GM19099 (cell line): Measurements from ENCODE around the gene IL21R.

Source experiments
- POLR2A ChIP-seq: IDR thresholded peaks from 3 replicates; pipeline ENCODE4 v1.6.1; 2011; ENCODE audit warnings: low read depth; ENCODE audit not compliant: insufficient read length; ENCODE audit errors: extremely low read depth

IL21R gene

DNA sequence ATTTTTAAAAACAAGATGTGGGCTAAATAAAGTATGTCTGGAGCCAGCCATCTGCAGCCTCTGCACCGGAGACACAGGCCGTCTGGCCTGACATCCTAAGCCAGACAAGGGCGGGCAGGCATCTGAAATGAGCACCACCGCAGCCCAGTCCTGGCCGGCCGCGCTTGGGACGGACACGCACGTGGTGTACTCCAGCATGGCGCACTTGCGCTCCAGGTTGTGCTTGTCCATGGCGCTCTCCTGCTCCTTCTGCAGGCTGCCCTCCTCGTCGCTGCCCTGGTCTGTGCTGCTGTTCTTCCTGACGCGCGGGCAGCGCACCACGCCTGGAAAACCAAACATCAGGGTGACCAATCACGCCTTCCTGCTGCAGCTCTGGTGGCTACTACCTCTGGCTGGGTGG, 87.4 kb downstream of the IL21R start:
- TF ChIP-seq POLR2A, result no peak

- no peak for TF ChIP-seq POLR2A
These were observed 87.9 kb downstream of the IL21R start for GRCh38 chr16:27489906-27490305.

DNA sequence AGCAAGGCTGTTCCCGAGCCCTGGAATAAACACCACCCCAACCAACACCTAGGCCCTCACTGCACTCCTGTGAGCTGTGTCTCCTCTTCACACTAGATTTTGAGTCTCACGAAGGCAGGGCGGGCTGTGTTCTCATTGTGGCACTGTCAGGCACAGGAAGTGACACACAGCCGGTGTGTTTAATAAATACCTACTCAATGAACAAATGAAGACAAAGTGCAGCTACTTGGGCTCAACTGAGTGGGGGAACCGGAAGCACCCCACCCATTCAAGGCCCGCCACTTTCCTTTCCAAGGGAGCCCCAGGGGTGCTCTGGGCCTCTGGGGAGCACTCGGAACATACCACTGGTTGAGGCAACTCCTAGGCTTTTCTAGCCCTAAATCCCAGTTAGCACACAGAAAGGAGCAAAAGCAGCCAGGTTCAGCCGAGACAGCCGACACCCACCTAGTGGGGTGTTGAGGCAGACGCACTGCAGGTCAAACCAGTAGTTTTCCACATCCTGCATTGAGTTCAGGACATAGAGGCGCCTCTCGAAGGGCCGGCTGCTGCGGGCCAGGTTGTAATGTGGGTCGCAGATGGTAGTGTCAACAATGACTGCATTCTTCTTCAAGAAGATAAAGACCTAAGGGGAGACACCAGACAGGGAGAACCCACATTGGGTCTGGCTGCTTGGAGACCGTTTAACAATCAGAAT, 90.1 kb downstream of the IL21R start:
- no peak for TF ChIP-seq POLR2A

DNA sequence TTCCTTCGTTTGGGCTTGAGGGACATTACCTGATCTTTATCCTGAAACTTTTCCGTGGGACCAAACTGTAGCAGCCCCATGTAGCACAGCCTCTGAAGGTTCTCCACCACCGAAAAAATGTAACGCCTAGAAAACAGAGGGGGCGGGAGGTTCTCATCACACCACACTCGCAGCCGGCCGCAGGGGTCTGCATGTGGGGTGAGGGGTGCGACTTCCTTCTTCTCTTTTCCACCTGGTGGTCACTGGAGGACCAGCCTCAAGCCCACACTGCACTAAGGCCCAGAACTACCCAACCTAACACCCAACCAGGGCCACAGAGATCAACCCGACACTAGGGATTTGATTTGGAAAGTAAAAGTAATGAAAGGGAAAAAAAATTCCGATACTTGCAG, 90.6 kb downstream of the IL21R start:
- TF ChIP-seq POLR2A, result no peak

- no peak for TF ChIP-seq POLR2A
These were observed 93.2 kb downstream of the IL21R start for GRCh38 chr16:27495191-27495590.

GRCh38 chr16:27498031-27498825, 96.3 kb downstream of the IL21R start:
- no peak for TF ChIP-seq POLR2A

DNA sequence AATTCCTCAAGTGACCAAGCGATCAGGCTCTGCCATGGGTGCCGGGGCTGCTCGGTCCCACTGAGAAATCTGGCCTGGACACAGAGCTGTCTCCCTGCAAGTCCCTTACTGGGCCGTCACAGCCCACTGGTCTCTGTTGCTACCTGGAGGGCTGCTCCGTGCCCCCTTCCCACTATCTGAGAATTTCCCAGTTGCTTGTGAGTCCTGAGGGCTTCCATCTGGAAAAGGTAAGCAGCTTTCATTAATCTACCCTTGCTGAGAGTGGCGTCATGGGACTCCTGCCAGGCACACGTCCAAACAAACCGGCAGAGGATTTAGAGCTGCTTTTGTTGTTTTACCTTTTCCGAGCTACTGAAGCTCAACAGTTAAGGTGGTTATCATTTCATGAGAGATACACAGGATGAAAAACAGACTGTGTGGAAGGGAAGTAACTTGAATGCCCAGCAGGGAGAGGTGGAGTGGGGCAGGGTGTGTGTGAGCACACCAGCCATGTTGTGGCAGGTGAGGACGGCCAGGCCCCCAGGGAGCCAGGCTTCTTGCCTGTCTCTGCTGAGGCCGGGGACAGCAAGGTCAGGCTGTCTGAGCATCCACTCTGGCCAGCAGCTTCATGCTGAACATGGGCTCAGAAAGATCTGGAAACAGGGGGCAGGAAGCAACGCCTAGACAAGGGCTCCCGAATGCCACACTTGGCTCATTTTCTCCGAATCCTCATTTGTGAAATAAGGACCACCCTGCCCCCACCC, 97.1 kb downstream of the IL21R start:
- no peak for TF ChIP-seq POLR2A

- no peak for TF ChIP-seq POLR2A
These were observed 97.7 kb downstream of the IL21R start for GRCh38 chr16:27499659-27500055.

DNA sequence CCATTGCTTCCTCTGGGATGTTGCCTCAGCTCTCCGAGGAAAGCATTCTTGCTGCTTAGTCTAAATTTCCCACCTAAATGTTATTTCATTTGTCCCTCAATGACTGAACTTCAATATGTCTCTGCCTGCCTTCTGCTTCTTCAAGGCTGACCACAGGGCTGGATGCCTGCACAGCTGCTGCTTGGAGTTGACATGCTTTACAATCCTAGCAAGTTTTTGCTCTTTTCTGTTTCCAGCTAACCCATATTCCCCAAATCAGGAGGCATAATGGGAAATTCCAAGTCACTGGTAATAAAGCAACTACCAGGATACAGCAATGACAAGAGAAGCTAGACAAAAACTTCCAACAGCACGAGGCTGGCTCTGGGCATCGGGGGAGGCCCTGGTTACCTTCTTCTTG, 98.8 kb downstream of the IL21R start:
- TF ChIP-seq POLR2A, result no peak
